ENCODE data around the gene RTTN. TPM values are rescaled to one million over a fixed set of nuclear protein-coding genes. Genes with fewer than 3 reads are reported as not detected.

RTTN gene
- total and polyA plus RNA-seq, 2 of the 4 experiments (the other 2 are of a cell fraction) = 5.8 to 19.9 TPM

DNA sequence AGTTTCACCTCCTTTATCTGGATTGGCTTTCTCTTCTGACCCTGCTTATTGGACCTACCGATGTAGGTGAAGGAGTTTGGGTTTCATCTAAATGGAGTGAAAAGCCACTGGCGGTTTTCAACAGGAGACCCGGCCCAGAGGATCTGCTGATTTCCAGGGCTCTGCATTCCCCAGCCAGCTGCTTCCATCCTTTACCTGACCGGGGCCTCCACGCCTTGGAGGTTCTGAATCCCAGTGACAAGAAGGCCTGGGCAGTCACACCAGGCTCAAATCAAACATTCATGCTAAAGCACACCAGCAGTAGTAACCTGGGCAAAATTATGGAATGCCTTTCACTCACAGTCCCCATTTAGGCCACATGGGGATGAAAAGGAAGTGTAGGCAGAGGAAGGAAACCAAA, 30.0 kb upstream of the RTTN start:
- no peak overlapping the region for H2BK5ac ChIP-seq (ENCODE audit: low read depth, low read length, poor library complexity, severe bottlenecking)
- no TSS peak for BruUV-seq (replicated peaks)
- H3K4ac ChIP-seq (ENCODE audit: low read depth, low read length) = no peak overlapping the region
- no peak overlapping the region for H3K4me3 ChIP-seq (ENCODE audit: insufficient read depth, low read depth, low read length)
- in situ Hi-C loops (cut with MboI; ENCODE audit: low sequenced_read_pairs) = no loop called here
- H3K9me3 ChIP-seq (ENCODE audit: control insufficient read depth, insufficient read depth, low read length) = no peaks in the 10 kb centered on the region
- no peak overlapping the region for H2BK120ac ChIP-seq (ENCODE audit: low read depth, low read length)
- no peaks in the 10 kb centered on the region for H4K20me1 ChIP-seq (ENCODE audit: insufficient read depth, low read length)
- H3K4me2 ChIP-seq (ENCODE audit: low read depth, low read length) = no peak overlapping the region
- no CpG with 5 or more reads among the region's 5 CpGs for WGBS, 2 experiments (ENCODE audit: extremely low coverage in 2 of 2, insufficient read length in 1 of 2)
- no peaks in the 10 kb centered on the region for H3K9me1 ChIP-seq (ENCODE audit: insufficient read depth, low read length)
- no peak overlapping the region for H3K14ac ChIP-seq (replicated peaks; ENCODE audit: low read depth, low read length)
- no peaks in the 10 kb centered on the region for H3K36me3 ChIP-seq (ENCODE audit: control insufficient read depth, insufficient read depth, low read length)
- ATAC-seq (ENCODE audit: low read depth) (no peak), DNase-seq (no peak)
- intact Hi-C loops (cut with micrococcal nuclease) = no loop called here
- H4K91ac ChIP-seq (ENCODE audit: insufficient read depth, low read depth, low read length) = no peak overlapping the region
- H4K8ac ChIP-seq (ENCODE audit: low read depth in 2 of 2, low read length in 2 of 2) = no peak overlapping the region
- no peak overlapping the region for H3K27ac ChIP-seq (ENCODE audit: insufficient read depth, low read length)
- no peak overlapping the region; the same call in 1 of the 2 replicates for H2AK5ac ChIP-seq (ENCODE audit: low read depth, low read length)
- H3K56ac ChIP-seq (ENCODE audit: extremely low read depth, insufficient read depth, low read length) = no peak overlapping the region
- H2BK15ac ChIP-seq (ENCODE audit: low read depth, low read length) = no peak overlapping the region
- dilution Hi-C loops (cut with HindIII; ENCODE audit: low sequenced_read_pairs, unreplicated experiment) = no loop called here
- ChIA-PET CTCF (no interaction called here), POLR2A (ENCODE audit: unreplicated experiment) (no interaction called here)
- no peak overlapping the region for H2BK20ac ChIP-seq (ENCODE audit: low read depth, low read length)
- H3K18ac ChIP-seq (ENCODE audit: low read depth, low read length) = no peak overlapping the region
- TF ChIP-seq BHLHE40 (IDR thresholded peaks at IDR 0.05; ENCODE audit: low read depth, low read length) = no peak
- TF ChIP-seq MAFK (IDR thresholded peaks at IDR 0.05; ENCODE audit: low read depth, low read length) = no peak
- no peak for TF ChIP-seq CHD1 (IDR thresholded peaks at IDR 0.05; ENCODE audit: low read depth, low read length)
- TF ChIP-seq, protein P1, sequence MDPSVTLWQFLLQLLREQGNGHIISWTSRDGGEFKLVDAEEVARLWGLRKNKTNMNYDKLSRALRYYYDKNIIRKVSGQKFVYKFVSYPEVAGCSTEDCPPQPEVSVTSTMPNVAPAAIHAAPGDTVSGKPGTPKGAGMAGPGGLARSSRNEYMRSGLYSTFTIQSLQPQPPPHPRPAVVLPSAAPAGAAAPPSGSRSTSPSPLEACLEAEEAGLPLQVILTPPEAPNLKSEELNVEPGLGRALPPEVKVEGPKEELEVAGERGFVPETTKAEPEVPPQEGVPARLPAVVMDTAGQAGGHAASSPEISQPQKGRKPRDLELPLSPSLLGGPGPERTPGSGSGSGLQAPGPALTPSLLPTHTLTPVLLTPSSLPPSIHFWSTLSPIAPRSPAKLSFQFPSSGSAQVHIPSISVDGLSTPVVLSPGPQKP (IDR thresholded peaks at IDR 0.05; ENCODE audit: borderline replicate concordance, low read depth, low read length) = no peak
- TF ChIP-seq, protein P2, sequence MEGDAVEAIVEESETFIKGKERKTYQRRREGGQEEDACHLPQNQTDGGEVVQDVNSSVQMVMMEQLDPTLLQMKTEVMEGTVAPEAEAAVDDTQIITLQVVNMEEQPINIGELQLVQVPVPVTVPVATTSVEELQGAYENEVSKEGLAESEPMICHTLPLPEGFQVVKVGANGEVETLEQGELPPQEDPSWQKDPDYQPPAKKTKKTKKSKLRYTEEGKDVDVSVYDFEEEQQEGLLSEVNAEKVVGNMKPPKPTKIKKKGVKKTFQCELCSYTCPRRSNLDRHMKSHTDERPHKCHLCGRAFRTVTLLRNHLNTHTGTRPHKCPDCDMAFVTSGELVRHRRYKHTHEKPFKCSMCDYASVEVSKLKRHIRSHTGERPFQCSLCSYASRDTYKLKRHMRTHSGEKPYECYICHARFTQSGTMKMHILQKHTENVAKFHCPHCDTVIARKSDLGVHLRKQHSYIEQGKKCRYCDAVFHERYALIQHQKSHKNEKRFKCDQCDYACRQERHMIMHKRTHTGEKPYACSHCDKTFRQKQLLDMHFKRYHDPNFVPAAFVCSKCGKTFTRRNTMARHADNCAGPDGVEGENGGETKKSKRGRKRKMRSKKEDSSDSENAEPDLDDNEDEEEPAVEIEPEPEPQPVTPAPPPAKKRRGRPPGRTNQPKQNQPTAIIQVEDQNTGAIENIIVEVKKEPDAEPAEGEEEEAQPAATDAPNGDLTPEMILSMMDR (conservative IDR thresholded peaks at IDR 0.05; ENCODE audit: low read depth, low read length) = no peak
- TF ChIP-seq MAZ (IDR thresholded peaks at IDR 0.05; ENCODE audit: borderline replicate concordance, low read depth, low read length) = no peak
- no peak for TF ChIP-seq RFX5 (IDR thresholded peaks at IDR 0.05; ENCODE audit: low read depth, low read length)
- TF ChIP-seq RAD21 (IDR thresholded peaks at IDR 0.05; ENCODE audit: low read length) = no peak
- no peak for TF ChIP-seq MXI1 (IDR thresholded peaks at IDR 0.05; ENCODE audit: borderline replicate concordance, low read depth, low read length)
- no peak for TF ChIP-seq RCOR1 (IDR thresholded peaks at IDR 0.05; ENCODE audit: insufficient replicate concordance, low read length)
- no peak for TF ChIP-seq SMC3 (IDR thresholded peaks at IDR 0.05; ENCODE audit: low read depth, low read length)
- TF ChIP-seq, protein P3, sequence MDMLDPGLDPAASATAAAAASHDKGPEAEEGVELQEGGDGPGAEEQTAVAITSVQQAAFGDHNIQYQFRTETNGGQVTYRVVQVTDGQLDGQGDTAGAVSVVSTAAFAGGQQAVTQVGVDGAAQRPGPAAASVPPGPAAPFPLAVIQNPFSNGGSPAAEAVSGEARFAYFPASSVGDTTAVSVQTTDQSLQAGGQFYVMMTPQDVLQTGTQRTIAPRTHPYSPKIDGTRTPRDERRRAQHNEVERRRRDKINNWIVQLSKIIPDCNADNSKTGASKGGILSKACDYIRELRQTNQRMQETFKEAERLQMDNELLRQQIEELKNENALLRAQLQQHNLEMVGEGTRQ (IDR thresholded peaks at IDR 0.05; ENCODE audit: low read depth, low read length) = no peak
- no peak for TF ChIP-seq POLR2A (IDR thresholded peaks at IDR 0.05; ENCODE audit: low read depth, low read length)
- TF ChIP-seq CEBPB (IDR thresholded peaks at IDR 0.05; ENCODE audit: low read depth, low read length) = no peak
- no peak for TF ChIP-seq FOS (IDR thresholded peaks at IDR 0.05; ENCODE audit: low read depth, low read length)
- TF ChIP-seq NFE2L2 (IDR thresholded peaks at IDR 0.05; ENCODE audit: low read depth, low read length) = no peak
- peak overlapping the region; percentile 15 for H2AK9ac ChIP-seq (replicated peaks; ENCODE audit: low read depth, low read length, poor library complexity)
- no peaks in the 10 kb centered on the region for H3K79me1 ChIP-seq (ENCODE audit: low read depth in 1 of 2, low read length in 2 of 2)
- H3K9ac ChIP-seq (ENCODE audit: low read depth, low read length) = no peak overlapping the region
- no peaks in the 10 kb centered on the region; the same call in 1 of the 2 replicates for H3K27me3 ChIP-seq (ENCODE audit: control insufficient read depth, insufficient read depth, low read length)
- no peaks in the 10 kb centered on the region for H3K4me1 ChIP-seq (ENCODE audit: control insufficient read depth, insufficient read depth, low read length)
- H2AFZ ChIP-seq (replicated peaks; ENCODE audit: low read length, poor library complexity) = no peak overlapping the region
- no peak overlapping the region for H3K23ac ChIP-seq (ENCODE audit: low read depth, low read length)
- no peak overlapping the region for H4K5ac ChIP-seq (ENCODE audit: low read depth, low read length)
